Lung (tissue), 12 donors: ENCODE results near the gene KLHDC4. TPM values are rescaled to one million over a fixed set of nuclear protein-coding genes. Genes with fewer than 3 reads are reported as not detected.

Experiments used
- ATAC-seq: fragments of 200-7000 bp; cut with Tn5 transposase; one replicate; pipeline ENCODE4 v1.9.1; 2020; ENCODE audit warnings: moderate number of reproducible peaks; ENCODE audit not compliant: insufficient read depth, low FRiP score
- DNase-seq, 3 donors: peaks; one replicate each; pipeline ENCODE4 v3.0.0-alpha.2; 2013 to 2017
- H3K27ac ChIP-seq, 2 donors: one replicate each; pipeline ENCODE4 v1.5.1; 2013; ENCODE audit warnings: mild to moderate bottlenecking in 2 of 2, moderate library complexity in 2 of 2, control low read depth in 1 of 2, inconsistent platforms in 1 of 2, low read depth in 1 of 2, low read length in 1 of 2
- H3K27me3 ChIP-seq, 3 donors: one replicate each; pipeline ENCODE4 v1.5.1; 2013; ENCODE audit warnings: low read length in 2 of 3; ENCODE audit not compliant: control insufficient read depth in 3 of 3, insufficient read depth in 3 of 3
- H3K36me3 ChIP-seq, 4 donors: one replicate each; pipeline ENCODE4 v1.5.1; 2013; ENCODE audit warnings: low read length in 4 of 4, mild to moderate bottlenecking in 1 of 4, moderate library complexity in 1 of 4; ENCODE audit not compliant: control insufficient read depth in 4 of 4, insufficient read depth in 4 of 4
- H3K4me1 ChIP-seq, 5 donors: one replicate each; pipeline ENCODE4 v1.5.1; 2013; ENCODE audit warnings: low read length in 5 of 5, mild to moderate bottlenecking in 2 of 5, moderate library complexity in 1 of 5; ENCODE audit not compliant: control insufficient read depth in 5 of 5, insufficient read depth in 5 of 5
- H3K4me3 ChIP-seq: one replicate; pipeline ENCODE4 v1.5.1; 2013; ENCODE audit warnings: mild to moderate bottlenecking, control low read depth, moderate library complexity
- H3K9ac ChIP-seq, 2 donors: one replicate each; pipeline ENCODE4 v1.5.1; 2013; ENCODE audit warnings: low read length in 2 of 2, control low read depth in 1 of 2; ENCODE audit not compliant: insufficient read depth in 1 of 2
- H3K9me3 ChIP-seq, 4 donors: one replicate each; pipeline ENCODE4 v1.5.1; 2013; ENCODE audit warnings: low read length in 3 of 4, mild to moderate bottlenecking in 1 of 4, moderate library complexity in 1 of 4; ENCODE audit not compliant: control insufficient read depth in 4 of 4, insufficient read depth in 3 of 4
- CTCF ChIP-seq: IDR thresholded peaks from 2 replicates; pipeline ENCODE4 v1.5.1; 2012; ENCODE audit warnings: mild to moderate bottlenecking; ENCODE audit errors: control extremely low read depth, extremely low read depth
- WGBS, 2 donors: extraction: QIAGEN DNeasy Blood & Tissue Kit; methylation state at CpG; one replicate each; pipeline ENCODE4 v1.1.7; 2013; 5-methylcytosine and 5-hydroxymethylcytosine counted together
- polyA plus RNA-seq, 2 donors: library from polyadenylated mRNA; stranded (reverse); fragments of 200-250 nt; gene quantifications; one replicate each; pipeline ENCODE4 v1.2.1, GENCODE V29; 2013
- total RNA-seq, 2 donors: library from RNA; depleted of rRNA in 1 of 2; stranded (reverse); fragments of >200 nt in 1 of 2; gene quantifications; one replicate each; pipeline ENCODE4 v1.2.1, GENCODE V29; 2014 to 2021
- donor health status: control.
- donor health status: control.
- donor health status: Bipolar disorder and iron deficiency.
- donor health status: healthy.
- donor health status: DM: yes; HTN: yes; CAD: no.

Gene KLHDC4
- total and polyA plus RNA-seq, 4 donors = 23.3 to 48.4 (median 38.4) TPM

GRCh38 chr16:87735270-87736007, 30.3 kb downstream of the KLHDC4 start:
- 91% methylated on average over 21 to 23 of the region's 23 CpGs for WGBS, 2 donors
- no peak overlapping the region for H3K27ac ChIP-seq
- peaks cover 0 to 3% (median 0%) of the 10 kb centered on the region in 5 donors for H3K4me1 ChIP-seq
- no peak overlapping the region for H3K9ac ChIP-seq
- ATAC-seq (no peak), DNase-seq (peak; percentile 61 to 76 (median 65))
- no peaks in the 10 kb centered on the region for H3K9me3 ChIP-seq
- no peaks in the 10 kb centered on the region for H3K27me3 ChIP-seq
- H3K4me3 ChIP-seq = no peak overlapping the region
- peaks cover under 1 to 19% (median 7%) of the 10 kb centered on the region in 4 donors for H3K36me3 ChIP-seq
- TF ChIP-seq CTCF = no peak

GRCh38 chr16:87734644-87735043, 31.1 kb downstream of the KLHDC4 start:
- H3K27me3 ChIP-seq = no peaks in the 10 kb centered on the region
- no peak for TF ChIP-seq CTCF
- no peak overlapping the region for H3K4me3 ChIP-seq
- peaks cover 0 to 3% (median 0%) of the 10 kb centered on the region in 5 donors for H3K4me1 ChIP-seq
- 82 to 89% methylated on average over 14 of the region's 14 CpGs for WGBS, 2 donors
- DNase-seq (no peak), ATAC-seq (no peak)
- H3K9ac ChIP-seq = no peak overlapping the region
- peaks cover 3 to 19% (median 9%) of the 10 kb centered on the region in 4 donors for H3K36me3 ChIP-seq
- H3K27ac ChIP-seq = no peak overlapping the region
- no peaks in the 10 kb centered on the region for H3K9me3 ChIP-seq

- H3K4me1 ChIP-seq = peaks cover 0 to 3% (median 0%) of the 10 kb centered on the region in 5 donors
- no peak for ATAC-seq
- H3K9ac ChIP-seq = no peak overlapping the region
- no peaks in the 10 kb centered on the region for H3K27me3 ChIP-seq
- 85 to 86% methylated on average over 11 of the region's 11 CpGs for WGBS, 2 donors
- DNase-seq = no peak
- H3K36me3 ChIP-seq = peaks cover 3 to 26% (median 11%) of the 10 kb centered on the region in 4 donors
- no peak overlapping the region for H3K4me3 ChIP-seq
- TF ChIP-seq CTCF = no peak
- no peak overlapping the region for H3K27ac ChIP-seq
- H3K9me3 ChIP-seq = no peaks in the 10 kb centered on the region
Observed at GRCh38 chr16:87733190-87733589, 32.6 kb downstream of the KLHDC4 start.
